ENCODE measurements around the gene TSR3.

The TSR3 gene

DNA sequence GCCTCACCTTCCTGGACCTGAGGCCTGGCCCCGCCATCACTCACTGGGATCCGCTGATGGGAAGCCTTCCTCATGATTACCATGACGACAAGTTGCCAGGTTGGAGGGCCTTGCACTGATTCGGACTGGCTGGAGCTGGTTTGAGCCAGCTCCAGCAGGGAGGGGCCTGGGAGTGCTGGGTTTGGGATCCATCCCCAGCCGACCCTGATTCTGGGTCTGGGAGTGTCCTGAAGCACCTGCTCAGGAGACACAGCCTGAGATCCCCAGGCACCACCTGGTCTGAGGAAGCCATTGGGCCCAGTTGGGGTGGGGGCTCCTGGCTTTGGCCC is 24.1 kb downstream of the TSR3 start:
- DNase-seq (ENCODE audit: extremely low read depth, insufficient read length), result no peak
- no peak for TF ChIP-seq CTCF (IDR thresholded peaks at IDR 0.05; ENCODE audit: insufficient read depth, low read length, poor library complexity, severe bottlenecking)

DNA sequence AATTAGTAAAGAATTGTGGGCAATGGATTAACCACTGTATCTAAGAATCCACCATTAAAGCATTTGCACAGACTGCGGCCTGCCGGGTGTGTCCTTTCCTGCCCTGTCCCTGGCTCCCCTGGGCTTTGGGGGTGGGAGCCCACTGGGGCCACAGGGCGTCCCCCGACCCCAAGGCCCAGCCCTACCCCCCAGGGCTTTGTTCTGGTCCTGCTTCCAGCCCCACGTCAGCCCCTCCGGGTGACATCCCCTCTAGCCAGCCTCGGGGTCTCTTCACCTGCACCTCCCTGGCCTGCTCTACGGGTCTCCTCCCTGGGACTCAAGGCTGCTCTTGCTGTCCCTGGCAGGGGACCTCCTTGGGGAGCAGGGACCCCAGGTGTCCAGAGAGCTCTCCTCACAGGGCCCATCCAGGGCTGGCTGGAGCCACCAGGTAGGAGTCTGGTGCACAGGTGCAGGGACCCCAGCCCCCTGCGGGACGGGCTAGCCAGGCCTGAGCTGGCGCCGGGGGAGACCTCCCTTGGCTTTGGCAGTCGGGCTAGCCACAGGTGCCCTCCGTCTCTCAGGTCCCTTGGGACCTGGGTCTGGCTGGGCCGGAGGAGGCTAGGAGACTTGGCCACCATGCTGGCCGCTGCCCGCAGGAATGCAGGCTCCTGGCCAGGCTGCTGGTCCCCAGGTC is 24.6 kb downstream of the TSR3 start:
- Histone ChIP-seq H3K4me3 (replicated peaks; ENCODE audit: low read depth, low read length) (no peak overlapping the region), H3K27me3 (replicated peaks; ENCODE audit: control insufficient read depth, insufficient read depth, low read length) (no peaks in the 10 kb centered on the region), H3K36me3 (ENCODE audit: control insufficient read depth, insufficient read depth, low read length) (peaks cover 6% of the 10 kb centered on the region)
- no peak for DNase-seq (ENCODE audit: extremely low read depth, insufficient read length)
- TF ChIP-seq CTCF (IDR thresholded peaks at IDR 0.05; ENCODE audit: insufficient read depth, low read length, poor library complexity, severe bottlenecking), result no peak

More for the DNA sequence above, 24.1 kb downstream of the TSR3 start:
- Histone ChIP-seq H3K36me3 (ENCODE audit: control insufficient read depth, insufficient read depth, low read length) (peaks cover 6% of the 10 kb centered on the region), H3K4me3 (replicated peaks; ENCODE audit: low read depth, low read length) (no peak overlapping the region), H3K27me3 (replicated peaks; ENCODE audit: control insufficient read depth, insufficient read depth, low read length) (no peaks in the 10 kb centered on the region)

DNA sequence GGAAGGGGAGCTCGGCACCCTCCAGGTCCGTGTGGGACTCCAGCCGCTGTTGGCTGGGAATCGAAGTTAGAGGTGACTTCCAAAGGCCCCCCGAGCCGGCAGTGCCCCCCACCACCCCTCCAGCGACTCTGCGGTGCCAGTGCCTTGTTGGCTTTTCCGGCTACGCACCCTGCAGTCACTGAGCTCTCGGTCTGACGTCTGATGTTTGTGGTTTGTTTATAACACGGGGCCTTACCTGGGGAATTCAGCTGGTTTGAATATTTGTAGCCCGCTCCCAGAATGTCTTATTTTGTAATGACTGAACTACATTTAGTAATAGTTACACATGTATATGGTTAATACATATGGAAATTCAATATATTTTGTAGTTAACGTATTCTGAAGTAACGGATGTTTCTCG is 25.3 kb downstream of the TSR3 start:
- Histone ChIP-seq H3K4me3 (replicated peaks; ENCODE audit: low read depth, low read length) (no peak overlapping the region; the same call in none of the 2 replicates), H3K27me3 (replicated peaks; ENCODE audit: control insufficient read depth, insufficient read depth, low read length) (no peaks in the 10 kb centered on the region), H3K36me3 (ENCODE audit: control insufficient read depth, insufficient read depth, low read length) (peaks cover 7% of the 10 kb centered on the region)
- TF ChIP-seq CTCF (IDR thresholded peaks at IDR 0.05; ENCODE audit: insufficient read depth, low read length, poor library complexity, severe bottlenecking), result no peak
- DNase-seq (ENCODE audit: extremely low read depth, insufficient read length), result no peak

- no peak overlapping the region; the same call in 1 of the 2 replicates for H3K4me3 ChIP-seq (replicated peaks; ENCODE audit: low read depth, low read length)
- no peak for TF ChIP-seq CTCF (IDR thresholded peaks at IDR 0.05; ENCODE audit: insufficient read depth, low read length, poor library complexity, severe bottlenecking)
- H3K36me3 ChIP-seq (ENCODE audit: control insufficient read depth, insufficient read depth, low read length), result peaks cover 10% of the 10 kb centered on the region
- DNase-seq (ENCODE audit: extremely low read depth, insufficient read length), result no peak
- no peaks in the 10 kb centered on the region for H3K27me3 ChIP-seq (replicated peaks; ENCODE audit: control insufficient read depth, insufficient read depth, low read length)
Measured at GRCh38 chr16:1325673-1326371, 25.9 kb downstream of the TSR3 start.

DNA sequence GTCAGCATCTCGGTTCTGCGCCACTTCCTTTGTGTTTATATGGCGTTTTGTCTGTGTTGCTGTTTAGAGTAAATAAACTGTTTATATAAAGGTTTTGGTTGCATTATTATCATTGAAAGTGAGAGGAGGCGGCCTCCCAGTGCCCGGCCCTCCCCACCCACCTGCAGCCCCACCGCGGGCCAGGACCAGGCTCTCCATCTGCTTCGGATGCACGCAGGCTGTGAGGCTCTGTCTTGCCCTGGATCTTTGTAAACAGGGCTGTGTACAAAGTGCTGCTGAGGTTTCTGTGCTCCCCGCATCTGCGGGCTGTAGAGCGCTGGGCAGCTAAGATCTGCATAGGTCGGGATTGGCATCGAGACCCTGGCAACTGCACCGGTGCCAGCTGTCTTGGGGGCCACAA is 26.4 kb downstream of the TSR3 start:
- Histone ChIP-seq H3K36me3 (ENCODE audit: control insufficient read depth, insufficient read depth, low read length) (peaks cover 12% of the 10 kb centered on the region), H3K27me3 (replicated peaks; ENCODE audit: control insufficient read depth, insufficient read depth, low read length) (no peaks in the 10 kb centered on the region), H3K4me3 (replicated peaks; ENCODE audit: low read depth, low read length) (no peak overlapping the region)
- TF ChIP-seq CTCF (IDR thresholded peaks at IDR 0.05; ENCODE audit: insufficient read depth, low read length, poor library complexity, severe bottlenecking), result no peak
- DNase-seq (ENCODE audit: extremely low read depth, insufficient read length), result no peak

All from GM06990 (cell line).